ENCODE results near the gene PRR19.

PRR19 gene

DNA sequence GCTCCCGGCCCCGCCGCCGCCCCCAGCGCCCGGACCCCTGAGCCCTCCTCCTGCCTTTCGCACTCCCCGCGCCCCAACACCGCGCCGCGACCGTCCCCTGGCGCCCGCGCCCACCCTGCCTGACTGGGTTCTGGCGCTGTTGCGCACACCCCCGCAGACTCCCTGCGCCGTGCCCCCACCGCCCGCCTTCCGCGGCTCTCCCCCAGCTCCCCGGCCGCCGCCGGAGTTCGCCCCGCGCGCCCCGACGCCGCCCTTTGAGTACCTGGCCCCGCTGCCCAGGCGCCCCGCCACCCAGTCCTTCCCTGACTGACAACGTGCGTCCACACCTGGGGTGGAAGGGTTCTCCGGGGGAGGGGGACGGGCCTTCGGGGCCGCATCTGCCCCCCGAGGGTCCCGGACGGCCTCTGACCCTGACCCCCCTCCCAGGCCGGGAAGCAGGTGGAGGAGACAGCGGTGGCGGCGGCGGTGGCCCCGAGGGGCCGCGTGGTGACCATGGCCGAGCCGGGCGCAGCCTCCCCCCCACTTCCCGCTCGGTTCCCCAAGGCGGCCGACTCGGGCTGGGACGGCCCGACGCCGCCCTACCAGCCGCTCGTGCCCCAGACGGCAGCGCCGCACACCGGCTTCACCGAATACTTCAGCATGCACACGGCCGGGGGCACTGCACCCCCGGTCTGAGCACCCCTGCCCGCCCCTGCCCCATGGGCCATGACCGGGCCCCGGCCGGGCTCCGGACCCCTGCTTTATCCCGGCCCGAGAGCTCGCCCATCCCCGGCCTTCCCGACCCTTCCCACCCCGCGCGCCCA is 22.1 kb downstream of the PRR19 start:
- Histone ChIP-seq H3K9ac (ENCODE audit: low read length) (peak overlapping the region; percentile 80), H3K79me2 (ENCODE audit: low read length) (peaks cover 24% of the 10 kb centered on the region), H3K4me3 (ENCODE audit: low read length) (peak overlapping the region; percentile 86), H3K36me3 (replicated peaks; ENCODE audit: low read depth, low read length) (no peaks in the 10 kb centered on the region), H3K9me3 (ENCODE audit: insufficient read depth, low read length) (no peaks in the 10 kb centered on the region), H3K4me2 (ENCODE audit: low read length) (peak overlapping the region; percentile 95), H3K4me1 (ENCODE audit: low read length) (peaks cover 11% of the 10 kb centered on the region), H4K20me1 (ENCODE audit: insufficient read depth, low read length) (0 out of 2 replicates have a peak, but pooled peaks cover 2% of the 10 kb centered on the region), H2AFZ (ENCODE audit: low read depth, low read length) (no peak overlapping the region), H3K27ac (ENCODE audit: low read length) (no peak overlapping the region), H3K27me3 (ENCODE audit: low read depth, low read length) (no peaks in the 10 kb centered on the region)
- TF ChIP-seq, protein P1, sequence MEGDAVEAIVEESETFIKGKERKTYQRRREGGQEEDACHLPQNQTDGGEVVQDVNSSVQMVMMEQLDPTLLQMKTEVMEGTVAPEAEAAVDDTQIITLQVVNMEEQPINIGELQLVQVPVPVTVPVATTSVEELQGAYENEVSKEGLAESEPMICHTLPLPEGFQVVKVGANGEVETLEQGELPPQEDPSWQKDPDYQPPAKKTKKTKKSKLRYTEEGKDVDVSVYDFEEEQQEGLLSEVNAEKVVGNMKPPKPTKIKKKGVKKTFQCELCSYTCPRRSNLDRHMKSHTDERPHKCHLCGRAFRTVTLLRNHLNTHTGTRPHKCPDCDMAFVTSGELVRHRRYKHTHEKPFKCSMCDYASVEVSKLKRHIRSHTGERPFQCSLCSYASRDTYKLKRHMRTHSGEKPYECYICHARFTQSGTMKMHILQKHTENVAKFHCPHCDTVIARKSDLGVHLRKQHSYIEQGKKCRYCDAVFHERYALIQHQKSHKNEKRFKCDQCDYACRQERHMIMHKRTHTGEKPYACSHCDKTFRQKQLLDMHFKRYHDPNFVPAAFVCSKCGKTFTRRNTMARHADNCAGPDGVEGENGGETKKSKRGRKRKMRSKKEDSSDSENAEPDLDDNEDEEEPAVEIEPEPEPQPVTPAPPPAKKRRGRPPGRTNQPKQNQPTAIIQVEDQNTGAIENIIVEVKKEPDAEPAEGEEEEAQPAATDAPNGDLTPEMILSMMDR (IDR thresholded peaks at IDR 0.05; ENCODE audit: low read depth, low read length), result no peak
- TF ChIP-seq EZH2phosphoT487 (IDR thresholded peaks at IDR 0.05; ENCODE audit: low read depth), result no peak

DNA sequence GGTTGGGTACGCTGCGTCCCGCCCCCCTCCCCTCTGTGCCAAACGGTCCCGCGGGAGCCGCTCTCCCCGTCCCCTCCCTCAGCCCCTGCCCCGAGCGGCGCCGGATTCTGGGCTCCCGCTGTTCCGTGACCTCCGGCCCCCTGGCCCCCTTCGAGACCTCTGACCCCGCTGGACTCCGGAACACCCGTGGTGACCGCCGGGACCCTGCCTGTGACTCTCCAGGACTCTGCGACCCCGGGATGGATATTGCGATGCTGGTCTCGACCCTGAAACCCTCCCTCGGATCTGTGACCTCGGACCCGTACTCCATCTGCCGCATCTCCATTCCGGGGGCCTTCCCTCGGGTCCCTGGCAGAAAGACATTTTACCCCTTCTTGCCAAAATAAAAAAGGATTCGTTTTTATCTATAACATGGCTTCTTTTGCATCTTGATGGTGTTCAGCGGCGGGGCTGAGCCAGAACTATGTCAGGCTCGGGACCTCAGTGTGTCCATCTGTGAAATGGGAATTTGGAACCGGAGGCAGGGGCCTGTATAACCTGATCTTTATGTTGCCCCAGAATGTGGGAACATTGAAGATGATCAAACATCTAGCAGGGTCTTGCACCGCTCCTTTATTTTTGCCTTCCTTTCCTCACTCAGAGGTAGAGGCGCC is 22.8 kb downstream of the PRR19 start:
- H2AFZ ChIP-seq (ENCODE audit: low read depth, low read length), result peak overlapping the region; percentile 98
- peak overlapping the region; percentile 26 for H3K27ac ChIP-seq (ENCODE audit: low read length)
- peak overlapping the region; percentile 80 for H3K9ac ChIP-seq (ENCODE audit: low read length)

DNA sequence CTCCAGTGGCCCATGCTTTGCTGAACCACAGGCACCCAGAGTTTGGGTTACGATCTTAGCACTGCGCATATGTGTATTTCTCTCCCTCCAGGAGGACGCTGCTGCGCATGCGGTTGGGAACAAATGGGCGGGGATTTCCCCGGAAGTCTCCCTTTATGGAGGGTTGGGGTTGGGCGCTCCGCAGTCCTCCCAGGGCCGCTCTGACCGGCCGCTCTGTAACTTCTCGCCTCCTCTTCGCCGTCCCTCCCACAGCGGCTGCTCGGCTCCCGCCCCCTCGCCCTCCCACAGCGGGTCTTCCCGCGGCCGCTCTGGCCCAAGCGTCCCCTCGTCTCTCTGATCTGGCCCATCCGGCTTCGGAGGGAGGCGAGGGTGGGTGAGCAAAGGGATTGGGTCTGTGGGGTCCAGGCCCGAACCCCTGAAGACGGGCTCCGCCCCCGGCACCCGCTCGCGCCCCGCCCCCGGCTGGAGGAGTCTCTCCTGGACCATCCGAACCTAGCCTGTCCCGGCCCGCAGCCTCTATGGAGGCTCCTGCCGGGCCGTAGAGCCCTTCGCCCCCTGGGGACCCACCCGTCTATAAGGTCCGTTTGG is 23.5 kb downstream of the PRR19 start, which contains the start of gene MEGF8:
Gene MEGF8 (plus strand): TSS at position 328 of the 588 bp plus-strand sequence. CDS start 609 bp downstream, outside the sequence.
- peak within 1 kb of the TSS; percentile 45 for H3K27ac ChIP-seq (ENCODE audit: low read length)
- H3K79me2 ChIP-seq (ENCODE audit: low read length), result peaks cover 24% of the 10 kb centered on the region
- H3K36me3 ChIP-seq (replicated peaks; ENCODE audit: low read depth, low read length), result no peaks in the 10 kb centered on the region
- H3K4me3 ChIP-seq (ENCODE audit: low read length), result peak within 1 kb of the TSS; percentile 92
- no peak for TF ChIP-seq EZH2phosphoT487 (IDR thresholded peaks at IDR 0.05; ENCODE audit: low read depth)
- TF ChIP-seq, protein P1 (IDR thresholded peaks at IDR 0.05; ENCODE audit: low read depth, low read length), result peak; percentile 97
- H3K9me3 ChIP-seq (ENCODE audit: insufficient read depth, low read length), result no peaks in the 10 kb centered on the region
- peaks cover 11% of the 10 kb centered on the region for H3K4me1 ChIP-seq (ENCODE audit: low read length)
- H3K9ac ChIP-seq (ENCODE audit: low read length), result peak within 1 kb of the TSS; percentile 91
- 0 out of 2 replicates have a peak, but pooled peaks cover 2% of the 10 kb centered on the region for H4K20me1 ChIP-seq (ENCODE audit: insufficient read depth, low read length)
- peak within 1 kb of the TSS; percentile 98 for H2AFZ ChIP-seq (ENCODE audit: low read depth, low read length)
- no peaks in the 10 kb centered on the region for H3K27me3 ChIP-seq (ENCODE audit: low read depth, low read length)
- peak within 1 kb of the TSS; percentile 95 for H3K4me2 ChIP-seq (ENCODE audit: low read length)

More for the DNA sequence above, 22.8 kb downstream of the PRR19 start:
- H3K36me3 ChIP-seq (replicated peaks; ENCODE audit: low read depth, low read length), result no peaks in the 10 kb centered on the region
- 0 out of 2 replicates have a peak, but pooled peaks cover 2% of the 10 kb centered on the region for H4K20me1 ChIP-seq (ENCODE audit: insufficient read depth, low read length)
- peaks cover 24% of the 10 kb centered on the region for H3K79me2 ChIP-seq (ENCODE audit: low read length)
- no peaks in the 10 kb centered on the region for H3K9me3 ChIP-seq (ENCODE audit: insufficient read depth, low read length)
- no peaks in the 10 kb centered on the region for H3K27me3 ChIP-seq (ENCODE audit: low read depth, low read length)
- TF ChIP-seq EZH2phosphoT487 (IDR thresholded peaks at IDR 0.05; ENCODE audit: low read depth), result no peak
- TF ChIP-seq, protein P1 (IDR thresholded peaks at IDR 0.05; ENCODE audit: low read depth, low read length), result no peak
- peak overlapping the region; percentile 95 for H3K4me2 ChIP-seq (ENCODE audit: low read length)
- H3K4me1 ChIP-seq (ENCODE audit: low read length), result peaks cover 11% of the 10 kb centered on the region
- H3K4me3 ChIP-seq (ENCODE audit: low read length), result peak overlapping the region; percentile 86
